ENCODE data around the gene CCNJL. TPM values are rescaled to one million over a fixed set of nuclear protein-coding genes. Genes with fewer than 3 reads are reported as not detected.

CCNJL gene
- polyA plus RNA-seq, 1 donor (not counting 4 experiments of a cell fraction or from before 2014, with no cell fraction given), result 1.6 TPM

DNA sequence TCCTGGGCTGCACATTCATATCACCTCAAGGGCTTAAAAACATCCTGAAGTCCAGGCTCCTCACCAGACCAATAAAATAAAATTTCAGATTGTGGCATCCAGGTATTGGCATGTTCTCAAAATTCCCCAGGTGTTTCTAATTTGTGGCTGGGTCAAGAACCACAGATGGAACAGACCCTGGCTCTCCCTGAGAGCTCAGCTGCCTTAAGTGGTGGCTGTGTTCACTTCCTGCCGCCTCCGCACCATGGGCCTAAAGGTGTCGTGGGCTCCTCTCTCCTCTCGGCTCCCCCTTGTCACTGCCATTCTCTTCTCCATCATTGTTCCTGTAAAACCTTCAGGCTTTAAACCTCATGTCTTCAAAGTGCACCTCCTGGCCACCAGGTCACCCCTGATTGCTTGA is 17.8 kb upstream of the CCNJL start:
- Histone ChIP-seq H3K4me1 (ENCODE audit: control insufficient read depth, extremely low read depth, insufficient read depth, low read length) (peaks cover under 1% of the 10 kb centered on the region), H3K4me2 (ENCODE audit: control insufficient read depth, extremely low read depth, insufficient read depth, low read depth, low read length) (no peak overlapping the region), H3K9me3 (ENCODE audit: control insufficient read depth, low read depth, low read length) (no peaks in the 10 kb centered on the region), H3K36me3 (ENCODE audit: control insufficient read depth in 2 of 2, extremely low read depth in 1 of 2, insufficient read depth in 2 of 2, low read length in 2 of 2) (no peaks in the 10 kb centered on the region), H4K20me1 (ENCODE audit: control insufficient read depth, extremely low read depth, insufficient read depth, low read length) (no peaks in the 10 kb centered on the region), H3K9me1 (ENCODE audit: control insufficient read depth, extremely low read depth, insufficient read depth, low read length) (no peaks in the 10 kb centered on the region), H3K9ac (ENCODE audit: control insufficient read depth, extremely low read depth, insufficient read depth, low read length) (no peak overlapping the region), H3K4me3 (ENCODE audit: control insufficient read depth in 2 of 3, extremely low read depth in 1 of 3, insufficient read depth in 2 of 3, low read depth in 1 of 3, low read length in 3 of 3) (no peak overlapping the region), H3K27ac (ENCODE audit: control insufficient read depth, insufficient read depth, low read length) (no peak overlapping the region), H3K27me3 (ENCODE audit: control insufficient read depth, extremely low read depth, insufficient read depth, low read length) (peaks cover 2% of the 10 kb centered on the region), H3K79me2 (ENCODE audit: control insufficient read depth, insufficient read depth, low read length) (no peaks in the 10 kb centered on the region), H2AFZ (ENCODE audit: control insufficient read depth, low read length) (no peak overlapping the region)
- FAIRE-seq (no peak), DNase-seq (ENCODE audit: low read depth, low spot score) (no peak)
- dilution Hi-C loops (cut with MboI; ENCODE audit: extremely low pct_ligation_motif_present, low sequenced_read_pairs), result no loop called here
- TF ChIP-seq EZH2 (IDR thresholded peaks at IDR 0.05; ENCODE audit: low read length), result no peak
- TF ChIP-seq, protein P1, sequence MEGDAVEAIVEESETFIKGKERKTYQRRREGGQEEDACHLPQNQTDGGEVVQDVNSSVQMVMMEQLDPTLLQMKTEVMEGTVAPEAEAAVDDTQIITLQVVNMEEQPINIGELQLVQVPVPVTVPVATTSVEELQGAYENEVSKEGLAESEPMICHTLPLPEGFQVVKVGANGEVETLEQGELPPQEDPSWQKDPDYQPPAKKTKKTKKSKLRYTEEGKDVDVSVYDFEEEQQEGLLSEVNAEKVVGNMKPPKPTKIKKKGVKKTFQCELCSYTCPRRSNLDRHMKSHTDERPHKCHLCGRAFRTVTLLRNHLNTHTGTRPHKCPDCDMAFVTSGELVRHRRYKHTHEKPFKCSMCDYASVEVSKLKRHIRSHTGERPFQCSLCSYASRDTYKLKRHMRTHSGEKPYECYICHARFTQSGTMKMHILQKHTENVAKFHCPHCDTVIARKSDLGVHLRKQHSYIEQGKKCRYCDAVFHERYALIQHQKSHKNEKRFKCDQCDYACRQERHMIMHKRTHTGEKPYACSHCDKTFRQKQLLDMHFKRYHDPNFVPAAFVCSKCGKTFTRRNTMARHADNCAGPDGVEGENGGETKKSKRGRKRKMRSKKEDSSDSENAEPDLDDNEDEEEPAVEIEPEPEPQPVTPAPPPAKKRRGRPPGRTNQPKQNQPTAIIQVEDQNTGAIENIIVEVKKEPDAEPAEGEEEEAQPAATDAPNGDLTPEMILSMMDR (optimal IDR thresholded peaks at IDR 0.05 in 1 of 3, IDR thresholded peaks at IDR 0.05 in 1 of 3, conservative IDR thresholded peaks at IDR 0.05 in 1 of 3; ENCODE audit: extremely low read depth in 1 of 3, insufficient read depth in 2 of 3, low read length in 3 of 3), result no peak

DNA sequence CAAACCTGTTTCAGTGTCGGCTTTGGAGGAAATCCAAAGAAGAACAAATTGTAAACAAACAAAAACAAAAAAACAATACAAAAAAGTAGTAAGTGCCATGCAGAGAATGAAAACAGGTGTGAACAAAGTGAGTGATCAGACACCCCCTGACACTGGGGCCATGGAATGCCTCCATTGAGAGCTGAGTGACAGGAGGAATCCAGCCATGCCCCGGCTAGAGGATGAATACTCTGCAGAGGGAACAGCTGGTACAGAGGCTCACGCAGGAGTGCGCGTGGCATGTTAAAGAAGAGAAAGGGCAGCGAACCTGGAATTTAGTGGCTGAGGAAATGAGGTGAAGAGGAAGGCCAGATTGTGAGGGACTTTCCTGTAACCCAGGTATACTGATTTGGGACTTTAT is 15.5 kb upstream of the CCNJL start:
- H3K9me3 ChIP-seq (ENCODE audit: control insufficient read depth, low read depth, low read length), result no peaks in the 10 kb centered on the region
- no peaks in the 10 kb centered on the region for H4K20me1 ChIP-seq (ENCODE audit: control insufficient read depth, extremely low read depth, insufficient read depth, low read length)
- H3K27ac ChIP-seq (ENCODE audit: control insufficient read depth, insufficient read depth, low read length), result no peak overlapping the region
- H3K4me1 ChIP-seq (ENCODE audit: control insufficient read depth, extremely low read depth, insufficient read depth, low read length), result no peaks in the 10 kb centered on the region
- H3K9me1 ChIP-seq (ENCODE audit: control insufficient read depth, extremely low read depth, insufficient read depth, low read length), result no peaks in the 10 kb centered on the region
- no peak overlapping the region for H2AFZ ChIP-seq (ENCODE audit: control insufficient read depth, low read length)
- no peak for FAIRE-seq
- H3K4me2 ChIP-seq (ENCODE audit: control insufficient read depth, extremely low read depth, insufficient read depth, low read depth, low read length), result no peak overlapping the region
- no peak overlapping the region for H3K4me3 ChIP-seq (ENCODE audit: control insufficient read depth in 2 of 3, extremely low read depth in 1 of 3, insufficient read depth in 2 of 3, low read depth in 1 of 3, low read length in 3 of 3)
- no peaks in the 10 kb centered on the region for H3K36me3 ChIP-seq (ENCODE audit: control insufficient read depth in 2 of 2, extremely low read depth in 1 of 2, insufficient read depth in 2 of 2, low read length in 2 of 2)
- peaks cover 2% of the 10 kb centered on the region for H3K27me3 ChIP-seq (ENCODE audit: control insufficient read depth, extremely low read depth, insufficient read depth, low read length)
- H3K79me2 ChIP-seq (ENCODE audit: control insufficient read depth, insufficient read depth, low read length), result no peaks in the 10 kb centered on the region
- no peak overlapping the region for H3K9ac ChIP-seq (ENCODE audit: control insufficient read depth, extremely low read depth, insufficient read depth, low read length)
- no peak for DNase-seq (ENCODE audit: low read depth, low spot score)
- TF ChIP-seq, protein P1 (optimal IDR thresholded peaks at IDR 0.05 in 1 of 3, IDR thresholded peaks at IDR 0.05 in 1 of 3, conservative IDR thresholded peaks at IDR 0.05 in 1 of 3; ENCODE audit: extremely low read depth in 1 of 3, insufficient read depth in 2 of 3, low read length in 3 of 3), result no peak
- no peak for TF ChIP-seq EZH2 (IDR thresholded peaks at IDR 0.05; ENCODE audit: low read length)
- dilution Hi-C loops (cut with MboI; ENCODE audit: extremely low pct_ligation_motif_present, low sequenced_read_pairs), result no loop called here

All from keratinocyte (primary cell).